Liver (tissue), 9 donors: ENCODE results near the gene CIZ1. TPM values are rescaled to one million over a fixed set of nuclear protein-coding genes. Genes with fewer than 3 reads are reported as not detected.

Experiments
- DNase-seq: peaks from one replicate; pipeline ENCODE4 v3.0.0-alpha.2; 2017; ENCODE audit warnings: low spot score
- H3K27ac ChIP-seq, 2 donors: one replicate each; pipeline ENCODE4 v1.7.0; 2013; ENCODE audit warnings: inconsistent platforms in 2 of 2, low read length in 2 of 2, control low read depth in 1 of 2, low read depth in 1 of 2, mild to moderate bottlenecking in 1 of 2
- H3K27me3 ChIP-seq, 4 donors: one replicate each; pipeline versions ENCODE4 v1.6.1 to v1.7.0; 2013; ENCODE audit warnings: low read length in 3 of 4, inconsistent platforms in 1 of 4, mild to moderate bottlenecking in 1 of 4, moderate library complexity in 1 of 4; ENCODE audit not compliant: control insufficient read depth in 4 of 4, insufficient read depth in 4 of 4
- H3K36me3 ChIP-seq, 4 donors: one replicate each; pipeline versions ENCODE4 v1.6.1 to v1.7.0; 2013; ENCODE audit warnings: low read length in 3 of 4, mild to moderate bottlenecking in 3 of 4, low read depth in 1 of 4, moderate library complexity in 1 of 4; ENCODE audit not compliant: control insufficient read depth in 4 of 4, insufficient read depth in 3 of 4
- H3K4me1 ChIP-seq, 4 donors: one replicate each; pipeline versions ENCODE4 v1.6.1 to v1.7.0; 2013; ENCODE audit warnings: low read length in 3 of 4, mild to moderate bottlenecking in 3 of 4, moderate library complexity in 1 of 4; ENCODE audit not compliant: control insufficient read depth in 4 of 4, insufficient read depth in 4 of 4
- H3K4me3 ChIP-seq, 3 donors: one replicate each; pipeline versions ENCODE4 v1.6.1 to v1.7.0; 2013; ENCODE audit warnings: low read length in 3 of 3, control low read depth in 1 of 3, low read depth in 1 of 3, mild to moderate bottlenecking in 1 of 3
- H3K9ac ChIP-seq, 2 donors: one replicate each; pipeline ENCODE4 v1.7.0; 2013; ENCODE audit warnings: low read length in 2 of 2, mild to moderate bottlenecking in 2 of 2, moderate library complexity in 2 of 2, control low read depth in 1 of 2, low read depth in 1 of 2
- H3K9me3 ChIP-seq, 4 donors: one replicate each; pipeline versions ENCODE4 v1.6.1 to v1.7.0; 2013; ENCODE audit warnings: low read length in 3 of 4; ENCODE audit not compliant: control insufficient read depth in 4 of 4
- EGR1 ChIP-seq, 2 donors: IDR thresholded peaks; 2 replicates each; pipeline ENCODE4 v1.6.1; 2016 to 2018; ENCODE audit warnings: antibody characterized with exemption in 2 of 2, low read depth in 2 of 2
- FOXA1 ChIP-seq: IDR thresholded peaks from 2 replicates; pipeline ENCODE4 v1.6.1; 2016; ENCODE audit warnings: antibody characterized with exemption
- FOXA2 ChIP-seq: IDR thresholded peaks from 2 replicates; pipeline ENCODE4 v1.6.1; 2016; ENCODE audit warnings: antibody characterized with exemption
- GABPA ChIP-seq, 2 donors: IDR thresholded peaks in 1 of 2; conservative IDR thresholded peaks in 1 of 2; 2 replicates each; pipeline ENCODE4 v1.6.1; 2016; ENCODE audit warnings: antibody characterized with exemption in 2 of 2, mild to moderate bottlenecking in 1 of 2, moderate library complexity in 1 of 2
- HNF4A ChIP-seq, 2 donors: conservative IDR thresholded peaks; 2 replicates each; pipeline ENCODE4 v1.6.1; 2016; ENCODE audit warnings: antibody characterized with exemption in 2 of 2, mild to moderate bottlenecking in 2 of 2
- HNF4G ChIP-seq: IDR thresholded peaks from 2 replicates; pipeline ENCODE4 v1.6.1; 2016; ENCODE audit warnings: antibody characterized with exemption
- JUND ChIP-seq, 2 donors: IDR thresholded peaks; 2 replicates each; pipeline ENCODE4 v1.6.1; 2016; ENCODE audit warnings: antibody characterized with exemption in 2 of 2
- MAX ChIP-seq: IDR thresholded peaks from 2 replicates; pipeline ENCODE4 v1.6.1; 2016; ENCODE audit warnings: antibody characterized with exemption
- NR2F2 ChIP-seq: IDR thresholded peaks from 2 replicates; pipeline ENCODE4 v1.6.1; 2016; ENCODE audit warnings: antibody characterized with exemption
- REST ChIP-seq: IDR thresholded peaks from 2 replicates; pipeline ENCODE4 v1.6.1; 2016; ENCODE audit warnings: antibody characterized with exemption, mild to moderate bottlenecking
- RXRA ChIP-seq, 2 donors: IDR thresholded peaks; 2 replicates each; pipeline ENCODE4 v1.6.1; 2017 to 2018; ENCODE audit warnings: antibody characterized with exemption in 2 of 2, mild to moderate bottlenecking in 1 of 2
- TAF1 ChIP-seq: conservative IDR thresholded peaks from 2 replicates; pipeline ENCODE4 v1.6.1; 2016; ENCODE audit warnings: antibody characterized with exemption, mild to moderate bottlenecking
- YY1 ChIP-seq: IDR thresholded peaks from 2 replicates; pipeline ENCODE4 v1.6.1; 2016; ENCODE audit warnings: antibody characterized with exemption, mild to moderate bottlenecking
- WGBS: extraction: QIAGEN DNeasy Blood & Tissue Kit; methylation state at CpG from one replicate; pipeline ENCODE4 v1.1.7; 2013; 5-methylcytosine and 5-hydroxymethylcytosine counted together
- polyA plus RNA-seq, 2 donors: library from polyadenylated mRNA; stranded (reverse) in 1 of 2; unstranded in 1 of 2; fragments of 200-250 nt in 1 of 2; fragments of >200 nt in 1 of 2; fragmentation: Nextera tagmentation in 1 of 2; extraction: Ambion mirVana in 1 of 2; gene quantifications; one replicate each; pipeline versions ENCODE4 v1.2.1 to v1.2.3, GENCODE V29; 2013 to 2015
- total RNA-seq, 2 donors: library from RNA; depleted of rRNA; stranded (reverse); fragments of >200 nt; gene quantifications; one replicate each; pipeline ENCODE4 v1.2.3, GENCODE V29; 2014
- donor health status: healthy.
- donor health status: healthy.
- donor health status: healthy.
- donor health status: healthy.
- donor health status: healthy.

Gene CIZ1
- total and polyA plus RNA-seq, 4 donors: 12.5 to 15.5 (median 13.7) TPM

- TF ChIP-seq NR2F2 (no peak), MAX (no peak), RXRA (IDR thresholded peaks at IDR 0.05) (no peak), HNF4A (conservative IDR thresholded peaks at IDR 0.05) (no peak)
Measured at GRCh38 chr9:128164307-128164885, 27.0 kb downstream of the CIZ1 start (continued).

- Histone ChIP-seq H3K27ac (no peak overlapping the region), H3K27me3 (no peaks in the 10 kb centered on the region), H3K9ac (no peak overlapping the region), H3K9me3 (no peaks in the 10 kb centered on the region), H3K4me1 (peaks cover 3 to 16% (median 7%) of the 10 kb centered on the region in 4 donors), H3K4me3 (no peak overlapping the region), H3K36me3 (peaks cover 7 to 36% (median 23%) of the 10 kb centered on the region in 4 donors)
- DNase-seq: no peak
- WGBS: 97% methylated on average over 10 of the region's 10 CpGs
- TF ChIP-seq TAF1 (no peak), NR2F2 (no peak), YY1 (no peak)
Measured at GRCh38 chr9:128163523-128164306, 27.7 kb downstream of the CIZ1 start.

DNA sequence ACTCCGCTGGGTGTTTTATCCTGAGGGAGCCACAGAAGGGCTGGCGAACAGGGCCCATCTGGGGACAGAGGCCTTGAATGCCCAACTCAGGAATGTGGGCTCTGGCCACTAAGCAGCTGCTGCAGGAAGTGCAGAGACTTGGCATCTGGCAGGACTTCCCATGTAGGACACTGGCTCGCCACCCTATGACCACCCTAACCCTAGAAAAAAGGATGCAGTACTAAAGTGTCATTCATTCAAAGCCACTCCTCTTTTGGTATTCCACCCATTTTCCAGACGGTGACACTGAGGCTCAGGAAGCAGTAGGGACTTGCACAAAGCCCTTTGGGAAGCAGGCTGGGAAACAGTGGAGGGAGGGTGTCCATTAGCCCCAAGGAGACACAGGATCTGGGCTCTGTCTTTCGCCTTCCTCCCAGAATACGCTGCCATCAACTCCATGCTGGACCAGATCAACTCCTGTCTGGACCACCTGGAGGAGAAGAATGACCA is 28.3 kb downstream of the CIZ1 start:
- Histone ChIP-seq H3K4me3 (no peak overlapping the region), H3K36me3 (peaks cover 5 to 33% (median 18%) of the 10 kb centered on the region in 4 donors), H3K9me3 (no peaks in the 10 kb centered on the region), H3K27me3 (no peaks in the 10 kb centered on the region), H3K9ac (no peak overlapping the region), H3K27ac (no peak overlapping the region), H3K4me1 (peaks cover 3 to 16% (median 7%) of the 10 kb centered on the region in 4 donors)
- TF ChIP-seq RXRA (IDR thresholded peaks at IDR 0.05): no peak
- TF ChIP-seq TAF1: no peak
- TF ChIP-seq JUND (IDR thresholded peaks at IDR 0.05): no peak
- no peak for TF ChIP-seq MAX
- no peak for TF ChIP-seq FOXA1
- no peak for TF ChIP-seq GABPA (IDR thresholded peaks at IDR 0.05 in 1 of 2, conservative IDR thresholded peaks at IDR 0.05 in 1 of 2)
- no peak for TF ChIP-seq FOXA2
- no peak for TF ChIP-seq HNF4A (conservative IDR thresholded peaks at IDR 0.05)
- TF ChIP-seq NR2F2: no peak
- WGBS: 98% methylated on average over 6 of the region's 6 CpGs
- DNase-seq: no peak

DNA sequence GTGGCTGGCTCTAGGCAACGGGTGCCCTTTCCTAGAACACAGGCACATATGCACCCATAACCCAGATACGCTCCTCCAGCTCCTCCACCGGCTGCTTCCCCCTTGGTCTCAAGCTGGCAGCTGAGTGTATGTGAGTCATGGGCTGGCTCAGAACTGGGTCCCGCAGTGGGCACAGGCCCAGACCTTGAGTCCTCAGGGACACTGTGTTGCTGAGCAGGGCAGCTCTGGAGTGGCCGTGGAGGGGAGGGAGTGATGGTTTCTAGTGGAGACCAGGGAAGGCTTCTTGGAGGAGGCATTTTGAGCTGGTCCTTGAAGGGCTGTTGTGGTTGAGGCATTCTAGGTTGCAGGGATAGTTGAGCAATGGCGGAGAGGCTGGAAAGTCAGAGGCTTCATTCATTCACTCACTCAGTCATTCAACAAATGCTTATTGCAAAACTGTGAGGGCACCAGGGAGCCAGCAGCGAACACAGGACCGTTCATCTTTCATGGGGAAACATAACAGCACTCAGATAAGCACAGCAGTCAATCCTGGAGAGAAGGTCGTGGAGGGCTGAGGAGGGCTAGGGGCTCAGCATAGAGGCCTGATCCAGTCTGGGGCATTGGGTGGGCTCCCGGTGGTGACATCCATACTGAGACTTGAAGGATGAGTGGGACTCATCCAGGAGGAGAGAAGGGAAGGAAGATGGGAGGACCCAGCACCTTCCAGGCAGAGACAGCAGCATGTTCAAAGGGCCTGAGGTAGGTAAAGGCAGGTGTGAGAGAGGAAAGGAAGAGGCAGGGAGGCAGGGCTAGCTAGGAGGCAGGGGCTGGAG is 29.0 kb downstream of the CIZ1 start:
- 92% methylated on average over 10 of the region's 10 CpGs for WGBS
- H3K9ac ChIP-seq: no peak overlapping the region
- H3K4me1 ChIP-seq: peaks cover 3 to 16% (median 7%) of the 10 kb centered on the region in 4 donors
- H3K27ac ChIP-seq: no peak overlapping the region
- H3K27me3 ChIP-seq: no peaks in the 10 kb centered on the region
- H3K9me3 ChIP-seq: no peaks in the 10 kb centered on the region
- H3K4me3 ChIP-seq: no peak overlapping the region
- TF ChIP-seq REST (no peak), RXRA (IDR thresholded peaks at IDR 0.05) (no peak), GABPA (IDR thresholded peaks at IDR 0.05 in 1 of 2, conservative IDR thresholded peaks at IDR 0.05 in 1 of 2) (no peak), HNF4G (no peak), TAF1 (no peak), EGR1 (IDR thresholded peaks at IDR 0.05; ENCODE audit: low read depth in 2 of 2) (no peak), JUND (IDR thresholded peaks at IDR 0.05) (no peak)
- DNase-seq: no peak
- H3K36me3 ChIP-seq: peaks cover 5 to 26% (median 15%) of the 10 kb centered on the region in 4 donors
